CD4-positive, alpha-beta T cell (primary cell): ENCODE measurements around the gene KCND2. TPM values are rescaled to one million over a fixed set of nuclear protein-coding genes. Genes with fewer than 3 reads are reported as not detected.

Experiments
- ATAC-seq: fragments of 200-7000 bp; cut with Tn5 transposase; one replicate; pipeline ENCODE4 v1.10.0; 2022; ENCODE audit warnings: mild to moderate bottlenecking; ENCODE audit not compliant: poor library complexity
- CTCF ChIA-PET: fragments of 350-600 bp; sonication (Branson Sonifier 250); formaldehyde crosslinking; loops from one replicate; lab custom pipeline; 2021; ENCODE audit warnings: antibody characterized with exemption, inconsistent platforms; lab: Charles Lee
- POLR2A ChIA-PET: fragments of 350-600 bp; sonication (Branson Sonifier 250); formaldehyde crosslinking; loops from one replicate; lab custom pipeline; 2021; ENCODE audit warnings: antibody characterized with exemption, inconsistent platforms; lab: Charles Lee
- DNase-seq, 14 experiments: peaks; one replicate each; pipeline ENCODE4 v3.0.0-alpha.2; 2013 to 2020; ENCODE audit warnings: mixed read lengths in 2 of 14
- H3K27ac ChIP-seq, 2 donors: one replicate each; pipeline versions ENCODE4 v1.5.1 to v1.7.0; 2013; ENCODE audit warnings: low read length in 2 of 2, low read depth in 1 of 2, mild to moderate bottlenecking in 1 of 2
- H3K27me3 ChIP-seq, 2 experiments: 1 replicate in 1 of 2; 2 replicates in 1 of 2; pipeline versions ENCODE4 v1.6.1 to v1.7.0; 2013; ENCODE audit warnings: low read length in 2 of 2, control low read depth in 1 of 2, mild to moderate bottlenecking in 1 of 2, moderate library complexity in 1 of 2; ENCODE audit not compliant: insufficient read depth in 2 of 2, control insufficient read depth in 1 of 2
- H3K36me3 ChIP-seq: one replicate; pipeline ENCODE4 v1.6.1; 2013; ENCODE audit warnings: low read length, control low read depth; ENCODE audit not compliant: insufficient read depth
- H3K4me1 ChIP-seq: one replicate; pipeline ENCODE4 v1.6.1; 2013; ENCODE audit warnings: low read length, control low read depth; ENCODE audit not compliant: insufficient read depth
- H3K4me3 ChIP-seq: one replicate; pipeline ENCODE4 v1.5.1; 2013; ENCODE audit warnings: mild to moderate bottlenecking, low read length, moderate library complexity
- H3K9me3 ChIP-seq, 2 experiments: 1 replicate in 1 of 2; 2 replicates in 1 of 2; pipeline versions ENCODE4 v1.6.1 to v1.7.0; 2013; ENCODE audit warnings: low read length in 2 of 2, mild to moderate bottlenecking in 2 of 2, control low read depth in 1 of 2, moderate library complexity in 1 of 2; ENCODE audit not compliant: control insufficient read depth in 1 of 2, insufficient read depth in 1 of 2
- H3K27ac Mint-ChIP-seq: one replicate; pipeline ENCODE4 v1.8.0; 2020; ENCODE audit warnings: mixed read lengths
- H3K27me3 Mint-ChIP-seq: one replicate; pipeline ENCODE4 v1.8.0; 2021; ENCODE audit warnings: mixed read lengths
- H3K36me3 Mint-ChIP-seq: one replicate; pipeline ENCODE4 v1.8.0; 2021; ENCODE audit warnings: low read depth, mixed read lengths
- H3K4me1 Mint-ChIP-seq: one replicate; pipeline ENCODE4 v1.8.0; 2021; ENCODE audit warnings: low read depth, mixed read lengths
- H3K4me3 Mint-ChIP-seq: one replicate; pipeline ENCODE4 v1.8.0; 2020; ENCODE audit warnings: mild to moderate bottlenecking, mixed read lengths
- H3K9me3 Mint-ChIP-seq: one replicate; pipeline ENCODE4 v1.8.0; 2020; ENCODE audit warnings: mixed read lengths
- CTCF ChIP-seq: fragments of 200-600 bp; IDR thresholded peaks from one replicate; pipeline ENCODE4 v1.8.0; 2022; ENCODE audit warnings: antibody characterized with exemption, mild to moderate bottlenecking
- intact Hi-C, 2 experiments: fragments of 100-400 bp; cut with DNase I in 1 of 2; cut with micrococcal nuclease in 1 of 2; formaldehyde crosslinking; loops; one replicate each; pipeline versions ENCODE4 v1.15.1 to v1.9.0; 2023 to 2025; cut with DNase I, micrococcal nuclease
- total RNA-seq, 174 experiments: library from RNA in 2 of 174; stranded (reverse) in 2 of 174; gene quantifications; one replicate each; pipeline ENCODE4 v1.2.3 and lab custom pipeline; 2021 to 2026

The KCND2 gene
- total RNA-seq, 2 experiments from 2014 or later, result not detected

GRCh38 chr7:120278773-120279172 lies 5.8 kb downstream of the KCND2 start:
- H3K27ac ChIP-seq, result no peak overlapping the region
- ChIA-PET CTCF (no interaction called here), POLR2A (no interaction called here)
- Mint-ChIP-seq H3K9me3 (no peaks in the 10 kb centered on the region), H3K27ac (no peak overlapping the region), H3K4me1 (no peaks in the 10 kb centered on the region), H3K27me3 (peaks cover 14% of the 10 kb centered on the region), H3K4me3 (no peak overlapping the region), H3K36me3 (no peaks in the 10 kb centered on the region)
- ATAC-seq (no peak), DNase-seq (no peak)
- no peaks in the 10 kb centered on the region for H3K4me1 ChIP-seq
- intact Hi-C loops, result no loop called here
- H3K9me3 ChIP-seq, result peaks cover 0 to 16% of the 10 kb centered on the region in 2 experiments
- no peaks in the 10 kb centered on the region for H3K36me3 ChIP-seq
- H3K27me3 ChIP-seq, result peaks cover 5% of the 10 kb centered on the region in 2 experiments
- TF ChIP-seq CTCF, result no peak
- H3K4me3 ChIP-seq, result no peak overlapping the region

GRCh38 chr7:120280743-120281142 lies 7.8 kb downstream of the KCND2 start:
- Histone ChIP-seq H3K4me3 (no peak overlapping the region), H3K9me3 (no peaks in the 10 kb centered on the region), H3K27me3 (no peaks in the 10 kb centered on the region), H3K27ac (no peak overlapping the region), H3K4me1 (no peaks in the 10 kb centered on the region), H3K36me3 (no peaks in the 10 kb centered on the region)
- ATAC-seq (no peak), DNase-seq (no peak)
- TF ChIP-seq CTCF, result no peak
- Mint-ChIP-seq H3K27me3 (no peaks in the 10 kb centered on the region), H3K9me3 (no peaks in the 10 kb centered on the region), H3K4me1 (no peaks in the 10 kb centered on the region), H3K36me3 (no peaks in the 10 kb centered on the region), H3K4me3 (no peak overlapping the region), H3K27ac (no peak overlapping the region)
- CTCF ChIA-PET, result no interaction called here
- intact Hi-C loops, result no loop called here
- POLR2A ChIA-PET, result no interaction called here

DNA sequence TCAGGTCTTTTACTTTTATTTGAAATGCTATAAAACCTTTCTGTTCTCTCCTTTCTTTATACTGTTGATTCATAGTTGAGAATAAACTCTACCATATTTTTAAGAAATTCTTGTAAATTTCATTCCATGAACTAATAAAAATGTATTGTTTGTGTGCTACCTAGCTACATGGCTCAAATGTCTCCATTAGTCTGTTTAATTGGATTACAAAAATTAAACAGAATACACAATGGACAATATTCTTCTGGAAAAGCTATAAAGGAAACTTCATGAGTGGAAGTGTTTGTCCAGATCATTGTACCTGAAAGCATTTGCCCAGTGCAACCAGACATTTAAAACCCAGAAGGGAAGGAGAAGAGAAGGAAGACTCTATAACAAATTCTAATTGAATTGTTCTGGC lies 20.1 kb downstream of the KCND2 start:
- no peak overlapping the region for H3K4me3 ChIP-seq
- no peaks in the 10 kb centered on the region for H3K9me3 ChIP-seq
- Mint-ChIP-seq H3K4me3 (no peak overlapping the region), H3K9me3 (no peaks in the 10 kb centered on the region), H3K27me3 (no peaks in the 10 kb centered on the region), H3K27ac (no peak overlapping the region), H3K36me3 (no peaks in the 10 kb centered on the region), H3K4me1 (no peaks in the 10 kb centered on the region)
- ATAC-seq (no peak), DNase-seq (no peak)
- H3K27me3 ChIP-seq, result no peaks in the 10 kb centered on the region
- H3K36me3 ChIP-seq, result no peaks in the 10 kb centered on the region
- no peak overlapping the region for H3K27ac ChIP-seq
- ChIA-PET POLR2A (no interaction called here), CTCF (no interaction called here)
- intact Hi-C loops, result no loop called here
- no peaks in the 10 kb centered on the region for H3K4me1 ChIP-seq
- TF ChIP-seq CTCF, result no peak
